ENCODE results near the gene ZNF524.

ZNF524 gene

GRCh38 chr19:55614711-55615542, 14.8 kb downstream of the ZNF524 start:
- no peak overlapping the region for H3K4me3 ChIP-seq (ENCODE audit: low read depth, low read length)
- TF ChIP-seq, protein P1, sequence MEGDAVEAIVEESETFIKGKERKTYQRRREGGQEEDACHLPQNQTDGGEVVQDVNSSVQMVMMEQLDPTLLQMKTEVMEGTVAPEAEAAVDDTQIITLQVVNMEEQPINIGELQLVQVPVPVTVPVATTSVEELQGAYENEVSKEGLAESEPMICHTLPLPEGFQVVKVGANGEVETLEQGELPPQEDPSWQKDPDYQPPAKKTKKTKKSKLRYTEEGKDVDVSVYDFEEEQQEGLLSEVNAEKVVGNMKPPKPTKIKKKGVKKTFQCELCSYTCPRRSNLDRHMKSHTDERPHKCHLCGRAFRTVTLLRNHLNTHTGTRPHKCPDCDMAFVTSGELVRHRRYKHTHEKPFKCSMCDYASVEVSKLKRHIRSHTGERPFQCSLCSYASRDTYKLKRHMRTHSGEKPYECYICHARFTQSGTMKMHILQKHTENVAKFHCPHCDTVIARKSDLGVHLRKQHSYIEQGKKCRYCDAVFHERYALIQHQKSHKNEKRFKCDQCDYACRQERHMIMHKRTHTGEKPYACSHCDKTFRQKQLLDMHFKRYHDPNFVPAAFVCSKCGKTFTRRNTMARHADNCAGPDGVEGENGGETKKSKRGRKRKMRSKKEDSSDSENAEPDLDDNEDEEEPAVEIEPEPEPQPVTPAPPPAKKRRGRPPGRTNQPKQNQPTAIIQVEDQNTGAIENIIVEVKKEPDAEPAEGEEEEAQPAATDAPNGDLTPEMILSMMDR (IDR thresholded peaks at IDR 0.05; ENCODE audit: control insufficient read depth, extremely low read depth, insufficient read depth), result no peak
- DNase-seq (ENCODE audit: low read depth), result no peak

DNA sequence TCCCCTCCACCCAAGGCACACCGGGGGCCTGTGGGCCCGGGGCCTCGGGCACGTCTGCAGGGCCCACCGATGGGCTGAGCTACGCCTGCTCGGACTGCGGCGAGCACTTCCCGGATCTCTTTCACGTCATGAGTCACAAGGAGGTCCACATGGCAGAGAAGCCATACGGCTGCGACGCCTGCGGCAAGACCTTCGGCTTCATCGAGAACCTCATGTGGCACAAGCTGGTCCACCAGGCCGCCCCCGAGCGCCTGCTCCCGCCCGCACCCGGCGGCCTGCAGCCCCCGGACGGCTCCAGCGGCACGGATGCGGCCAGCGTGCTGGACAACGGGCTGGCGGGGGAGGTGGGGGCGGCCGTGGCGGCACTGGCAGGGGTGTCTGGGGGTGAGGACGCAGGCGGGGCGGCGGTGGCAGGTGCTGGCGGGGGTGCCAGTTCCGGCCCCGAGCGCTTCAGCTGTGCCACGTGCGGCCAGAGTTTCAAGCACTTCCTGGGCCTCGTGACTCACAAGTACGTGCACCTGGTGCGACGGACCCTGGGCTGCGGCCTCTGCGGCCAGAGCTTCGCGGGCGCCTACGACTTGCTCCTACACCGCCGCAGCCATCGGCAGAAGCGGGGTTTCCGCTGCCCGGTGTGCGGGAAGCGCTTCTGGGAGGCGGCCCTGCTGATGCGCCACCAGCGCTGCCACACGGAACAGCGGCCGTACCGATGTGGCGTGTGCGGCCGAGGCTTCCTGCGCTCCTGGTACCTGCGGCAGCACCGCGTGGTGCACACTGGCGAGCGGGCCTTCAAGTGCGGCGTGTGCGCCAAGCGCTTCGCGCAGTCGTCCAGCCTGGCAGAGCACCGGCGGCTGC, 15.7 kb downstream of the ZNF524 start:
- TF ChIP-seq, protein P1 (IDR thresholded peaks at IDR 0.05; ENCODE audit: control insufficient read depth, extremely low read depth, insufficient read depth), result no peak
- no peak overlapping the region for H3K4me3 ChIP-seq (ENCODE audit: low read depth, low read length)
- no peak for DNase-seq (ENCODE audit: low read depth)

GRCh38 chr19:55616395-55616875, 16.3 kb downstream of the ZNF524 start:
- no peak overlapping the region for H3K4me3 ChIP-seq (ENCODE audit: low read depth, low read length)
- DNase-seq (ENCODE audit: low read depth), result no peak
- TF ChIP-seq, protein P1 (IDR thresholded peaks at IDR 0.05; ENCODE audit: control insufficient read depth, extremely low read depth, insufficient read depth), result no peak

- TF ChIP-seq, protein P1 (IDR thresholded peaks at IDR 0.05; ENCODE audit: control insufficient read depth, extremely low read depth, insufficient read depth), result no peak
- H3K4me3 ChIP-seq (ENCODE audit: low read depth, low read length), result no peak overlapping the region
- no peak for DNase-seq (ENCODE audit: low read depth)
Measured at GRCh38 chr19:55617426-55617825, 17.3 kb downstream of the ZNF524 start.

- H3K4me3 ChIP-seq (ENCODE audit: low read depth, low read length), result no peak overlapping the region
- TF ChIP-seq, protein P1 (IDR thresholded peaks at IDR 0.05; ENCODE audit: control insufficient read depth, extremely low read depth, insufficient read depth), result no peak
- no peak for DNase-seq (ENCODE audit: low read depth)
Measured at GRCh38 chr19:55618426-55618825, 18.3 kb downstream of the ZNF524 start.

GRCh38 chr19:55619286-55619685, 19.2 kb downstream of the ZNF524 start:
- TF ChIP-seq, protein P1 (IDR thresholded peaks at IDR 0.05; ENCODE audit: control insufficient read depth, extremely low read depth, insufficient read depth), result no peak
- H3K4me3 ChIP-seq (ENCODE audit: low read depth, low read length), result no peak overlapping the region
- no peak for DNase-seq (ENCODE audit: low read depth)

Measured in LNCaP clone FGC (cell line).